BJ (cell line): Measurements from ENCODE around the gene UGT8. TPM values are rescaled to one million over a fixed set of nuclear protein-coding genes. Genes with fewer than 3 reads are reported as not detected.
"Not testable (repeated sequence)": the region's sequence is repeated elsewhere in the genome, so short reads cannot be mapped to it uniquely, and the experiment has no call there.

Experiments used
- CTCF ChIA-PET: fragments of 350-600 bp; formaldehyde crosslinking; extraction: SDS; loops from one replicate; lab custom pipeline; 2021; ENCODE audit warnings: antibody characterized with exemption, inconsistent platforms; lab: Yijun Ruan, JAX
- POLR2A ChIA-PET: fragments of 300-600 bp; sonication (Branson Sonifier 250); formaldehyde crosslinking; extraction: SDS; loops from one replicate; lab custom pipeline; 2021; ENCODE audit warnings: antibody characterized with exemption; lab: Charles Lee
- DNase-seq: peaks from one replicate; pipeline ENCODE4 v3.0.0-alpha.2; 2011; ENCODE audit warnings: low read depth
- H3K27me3 ChIP-seq: 2 replicates; pipeline ENCODE4 v1.6.0; 2011; ENCODE audit warnings: low read length; ENCODE audit not compliant: control insufficient read depth, insufficient read depth
- H3K36me3 ChIP-seq: 2 replicates; pipeline ENCODE4 v1.5.1; 2011; ENCODE audit warnings: low read length; ENCODE audit not compliant: control insufficient read depth, insufficient read depth
- H3K4me3 ChIP-seq: 2 replicates; pipeline ENCODE4 v1.5.1; 2011; ENCODE audit warnings: low read depth, mild to moderate bottlenecking, control low read depth, low read length
- CTCF ChIP-seq: IDR thresholded peaks from 2 replicates; pipeline ENCODE4 v1.5.1; 2011; ENCODE audit warnings: low read depth, mild to moderate bottlenecking, control low read depth, inconsistent platforms, low read length, moderate library complexity; ENCODE audit not compliant: insufficient read depth
- polyA plus RNA-seq: library from polyadenylated mRNA; depleted of rRNA; stranded (reverse); fragments of >200 nt; gene quantifications from 2 replicates; pipeline ENCODE4 v1.2.3, GENCODE V29; 2011

Gene UGT8
- polyA plus RNA-seq, 1 experiment: not detected

GRCh38 chr4:114607056-114607455 lies 8.4 kb downstream of the UGT8 start:
- no peak for DNase-seq
- Histone ChIP-seq H3K27me3 (no peaks in the 10 kb centered on the region), H3K4me3 (no peak overlapping the region), H3K36me3 (no peaks in the 10 kb centered on the region)
- CTCF ChIA-PET: no interaction called here
- POLR2A ChIA-PET: no interaction called here
- no peak for TF ChIP-seq CTCF

GRCh38 chr4:114613560-114613959 lies 15.0 kb downstream of the UGT8 start:
- POLR2A ChIA-PET: no interaction called here
- Histone ChIP-seq H3K4me3 (no peak overlapping the region), H3K36me3 (no peaks in the 10 kb centered on the region), H3K27me3 (no peaks in the 10 kb centered on the region)
- DNase-seq: no peak
- no peak for TF ChIP-seq CTCF
- CTCF ChIA-PET: no interaction called here

GRCh38 chr4:114615435-114615834 lies 16.8 kb downstream of the UGT8 start:
- H3K36me3 ChIP-seq: no peaks in the 10 kb centered on the region
- no peak overlapping the region for H3K4me3 ChIP-seq
- ChIA-PET POLR2A (no interaction called here), CTCF (no interaction called here)
- TF ChIP-seq CTCF: no peak
- H3K27me3 ChIP-seq: no peaks in the 10 kb centered on the region
- no peak for DNase-seq

GRCh38 chr4:114616036-114616435 lies 17.4 kb downstream of the UGT8 start:
- H3K27me3 ChIP-seq, H3K36me3 ChIP-seq, CTCF ChIA-PET, H3K4me3 ChIP-seq, DNase-seq, POLR2A ChIA-PET: not testable (repeated sequence)

GRCh38 chr4:114626196-114626595 lies 27.6 kb downstream of the UGT8 start:
- no peak for DNase-seq
- TF ChIP-seq CTCF: no peak
- ChIA-PET CTCF (no interaction called here), POLR2A (no interaction called here)
- H3K36me3 ChIP-seq: no peaks in the 10 kb centered on the region
- H3K4me3 ChIP-seq: no peak overlapping the region
- no peaks in the 10 kb centered on the region for H3K27me3 ChIP-seq

- H3K27me3 ChIP-seq: no peaks in the 10 kb centered on the region
- ChIA-PET CTCF (no interaction called here), POLR2A (no interaction called here)
- TF ChIP-seq CTCF: no peak
- no peak for DNase-seq
- H3K4me3 ChIP-seq: no peak overlapping the region
- no peaks in the 10 kb centered on the region for H3K36me3 ChIP-seq
These were observed 37.8 kb downstream of the UGT8 start for GRCh38 chr4:114636192-114636935.
